Dermis microvascular lymphatic vessel endothelial cell (primary cell): ENCODE data around the gene RNF212. TPM values are rescaled to one million over a fixed set of nuclear protein-coding genes. Genes with fewer than 3 reads are reported as not detected.
A peak's percentile ranks its signal among the peaks of the same experiment; 100 is the strongest.
"Not testable (repeated sequence)": the region's sequence is repeated elsewhere in the genome, so short reads cannot be mapped to it uniquely, and the experiment has no call there.

Experiments
- DNase-seq, 2 donors: peaks; one replicate each; pipeline versions ENCODE4 v3.0.0 to v3.0.0-alpha.2; 2010; ENCODE audit warnings: low read depth in 2 of 2
- total RNA-seq: library from RNA; depleted of rRNA; stranded (reverse); fragments of >200 nt; gene quantifications from 2 replicates; pipeline ENCODE4 v1.2.1, GENCODE V29; 2014

Gene RNF212
- total RNA-seq: 0.25 and 0.39 TPM in 2 replicates

- peak in 1 of 2 donors; percentile 15 for DNase-seq
Observed at GRCh38 chr4:1113311-1114009, at the start of gene RNF212. Gene RNF212, minus strand, starts transcription at chr4:1113564. Its CDS starts 100 bp downstream, at chr4:1113464.

GRCh38 chr4:1160351-1160750 is 47.0 kb upstream of the RNF212 start:
- no peak for DNase-seq

GRCh38 chr4:1156069-1156468 is 42.7 kb upstream of the RNF212 start:
- no peak for DNase-seq

- no peak for DNase-seq
Observed at GRCh38 chr4:1155314-1155713, 42.0 kb upstream of the RNF212 start.

- no peak for DNase-seq
Observed at GRCh38 chr4:1154523-1155182, 41.3 kb upstream of the RNF212 start.

- no peak for DNase-seq
Observed at GRCh38 chr4:1154126-1154522, 40.8 kb upstream of the RNF212 start.

- no peak for DNase-seq
Observed at GRCh38 chr4:1153567-1154090, 40.3 kb upstream of the RNF212 start.

- no peak for DNase-seq
Observed at GRCh38 chr4:1152290-1152689, 38.9 kb upstream of the RNF212 start.

- no peak for DNase-seq
Observed at GRCh38 chr4:1151541-1151940, 38.2 kb upstream of the RNF212 start.

GRCh38 chr4:1150875-1151274 is 37.5 kb upstream of the RNF212 start:
- no peak for DNase-seq

GRCh38 chr4:1139860-1140259 is 26.5 kb upstream of the RNF212 start:
- no peak for DNase-seq

- no peak for DNase-seq
Observed at GRCh38 chr4:1137850-1138249, 24.5 kb upstream of the RNF212 start.

- no peak for DNase-seq
Observed at GRCh38 chr4:1137063-1137776, 23.9 kb upstream of the RNF212 start.

- DNase-seq: no peak
Observed at GRCh38 chr4:1136048-1136447, 22.7 kb upstream of the RNF212 start.

GRCh38 chr4:1133033-1133432 is 19.7 kb upstream of the RNF212 start:
- DNase-seq: no peak

- DNase-seq: peak; percentile 57 to 74
Observed at GRCh38 chr4:1130316-1131186, 17.2 kb upstream of the RNF212 start.

GRCh38 chr4:1126506-1126905 is 13.1 kb upstream of the RNF212 start:
- DNase-seq: no peak

GRCh38 chr4:1125466-1125865 is 12.1 kb upstream of the RNF212 start:
- DNase-seq: not testable (repeated sequence)

GRCh38 chr4:1124818-1125217 is 11.5 kb upstream of the RNF212 start:
- no peak for DNase-seq

GRCh38 chr4:1122505-1122904 is 9.1 kb upstream of the RNF212 start:
- DNase-seq: no peak

- DNase-seq: no peak
Observed at GRCh38 chr4:1116838-1117237, 3.5 kb upstream of the RNF212 start.
